Caco-2 (cell line): ENCODE measurements around the gene NOL12. TPM values are rescaled to one million over a fixed set of nuclear protein-coding genes. Genes with fewer than 3 reads are reported as not detected.

Experiments
- BruUV-seq: library from RNA; stranded (reverse); fragments of 400-500 nt; replicated peaks from 2 replicates; lab custom pipeline; 2021; lab: Mats Ljungman, UMichigan
- CTCF ChIA-PET: fragments of 300-600 bp; sonication (Branson Sonifier 250); formaldehyde crosslinking; loops from one replicate; lab custom pipeline; 2022; ENCODE audit warnings: antibody characterized with exemption; lab: Charles Lee
- POLR2A ChIA-PET: fragments of 300-600 bp; sonication (Branson Sonifier 250); formaldehyde crosslinking; loops from one replicate; lab custom pipeline; 2022; ENCODE audit warnings: antibody characterized with exemption; lab: Charles Lee
- DNase-seq, 2 experiments: peaks; one replicate each; pipeline versions ENCODE4 v3.0.0 to v3.0.0-alpha.2; 2020 to 2022
- H3K27me3 ChIP-seq: replicated peaks from 2 replicates; pipeline ENCODE4 v1.6.0; 2011; ENCODE audit warnings: low read length; ENCODE audit not compliant: control insufficient read depth, insufficient read depth
- H3K36me3 ChIP-seq: 2 replicates; pipeline ENCODE4 v1.5.1; 2011; ENCODE audit warnings: low read length; ENCODE audit not compliant: control insufficient read depth, insufficient read depth
- H3K4me1 ChIP-seq: fragments of 250-450 bp; sonication (Bioruptor Pico); 2 replicates; pipeline ENCODE4 v1.5.1; 2020; ENCODE audit warnings: mild to moderate bottlenecking
- H3K4me3 ChIP-seq: 2 replicates; pipeline ENCODE4 v1.5.1; 2011; ENCODE audit warnings: low read depth, mild to moderate bottlenecking, control low read depth, low read length
- H3K9me3 ChIP-seq: fragments of 250-450 bp; sonication (Bioruptor Pico); 2 replicates; pipeline ENCODE4 v1.5.1; 2020; ENCODE audit warnings: mild to moderate bottlenecking, moderate library complexity
- H3K27ac Mint-ChIP-seq: one replicate; pipeline ENCODE4 v1.8.0; 2022; ENCODE audit warnings: mixed read lengths; ENCODE audit not compliant: unreplicated experiment
- H3K27me3 Mint-ChIP-seq: one replicate; pipeline ENCODE4 v1.8.0; 2022; ENCODE audit warnings: mixed read lengths; ENCODE audit not compliant: insufficient read depth, unreplicated experiment
- H3K36me3 Mint-ChIP-seq: one replicate; pipeline ENCODE4 v1.8.0; 2022; ENCODE audit warnings: mild to moderate bottlenecking, mixed read lengths; ENCODE audit not compliant: insufficient read depth, unreplicated experiment
- H3K4me1 Mint-ChIP-seq: one replicate; pipeline ENCODE4 v1.8.0; 2022; ENCODE audit warnings: low read depth, mixed read lengths; ENCODE audit not compliant: unreplicated experiment
- H3K4me3 Mint-ChIP-seq: one replicate; pipeline ENCODE4 v1.8.0; 2022; ENCODE audit warnings: mild to moderate bottlenecking, moderate library complexity, mixed read lengths; ENCODE audit not compliant: unreplicated experiment
- H3K9me3 Mint-ChIP-seq: one replicate; pipeline ENCODE4 v1.8.0; 2022; ENCODE audit warnings: mixed read lengths; ENCODE audit not compliant: unreplicated experiment
- intact Hi-C: fragments of 100-400 bp; cut with micrococcal nuclease; formaldehyde crosslinking; loops from one replicate; pipeline ENCODE4 v1.10.0; 2022; ENCODE audit not compliant: unreplicated experiment
- total RNA-seq: library from RNA; stranded (reverse); gene quantifications from 2 replicates; pipeline ENCODE4 v1.2.3, GENCODE V29; 2022
- TF ChIP-seq, protein P1 (sequence below), 2 experiments: fragments of 200-600 bp in 1 of 2; IDR thresholded peaks; 1 replicate in 1 of 2; 2 replicates in 1 of 2; pipeline versions ENCODE4 v1.5.1 to v1.8.0; 2011 to 2022; ENCODE audit warnings: antibody characterized with exemption in 1 of 2, control low read depth in 1 of 2, inconsistent platforms in 1 of 2, low read depth in 1 of 2, low read length in 1 of 2, mild to moderate bottlenecking in 1 of 2, moderate library complexity in 1 of 2; ENCODE audit not compliant: insufficient read depth in 1 of 2, severe bottlenecking in 1 of 2, unreplicated experiment in 1 of 2

Gene NOL12
- total RNA-seq, 1 experiment from 2014 or later, result 20.2 TPM

DNA sequence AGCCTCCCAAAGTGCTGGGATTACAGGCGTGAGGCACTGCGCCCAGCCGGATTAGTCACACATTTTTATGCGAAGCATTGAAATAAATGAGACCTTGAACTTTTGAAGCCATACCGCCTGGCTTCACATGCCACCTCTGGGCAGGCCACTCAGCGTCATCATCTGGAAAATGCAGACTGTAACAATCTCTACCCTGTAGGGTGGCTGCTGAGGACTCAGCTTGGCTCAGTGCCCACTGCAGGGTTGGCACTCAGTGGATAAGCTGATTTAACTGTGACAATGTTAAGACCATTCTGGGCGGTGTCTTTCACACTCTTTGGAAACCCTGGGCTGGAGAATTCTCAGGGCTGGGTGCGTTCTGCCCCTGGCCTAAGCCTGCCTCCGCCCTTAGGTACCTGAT is 38.2 kb upstream of the NOL12 start:
- H3K4me3 ChIP-seq, result no peak overlapping the region
- H3K9me3 Mint-ChIP-seq, result no peaks in the 10 kb centered on the region
- H3K27me3 ChIP-seq, result no peaks in the 10 kb centered on the region
- H3K4me1 ChIP-seq, result no peaks in the 10 kb centered on the region
- TF ChIP-seq, protein P1, sequence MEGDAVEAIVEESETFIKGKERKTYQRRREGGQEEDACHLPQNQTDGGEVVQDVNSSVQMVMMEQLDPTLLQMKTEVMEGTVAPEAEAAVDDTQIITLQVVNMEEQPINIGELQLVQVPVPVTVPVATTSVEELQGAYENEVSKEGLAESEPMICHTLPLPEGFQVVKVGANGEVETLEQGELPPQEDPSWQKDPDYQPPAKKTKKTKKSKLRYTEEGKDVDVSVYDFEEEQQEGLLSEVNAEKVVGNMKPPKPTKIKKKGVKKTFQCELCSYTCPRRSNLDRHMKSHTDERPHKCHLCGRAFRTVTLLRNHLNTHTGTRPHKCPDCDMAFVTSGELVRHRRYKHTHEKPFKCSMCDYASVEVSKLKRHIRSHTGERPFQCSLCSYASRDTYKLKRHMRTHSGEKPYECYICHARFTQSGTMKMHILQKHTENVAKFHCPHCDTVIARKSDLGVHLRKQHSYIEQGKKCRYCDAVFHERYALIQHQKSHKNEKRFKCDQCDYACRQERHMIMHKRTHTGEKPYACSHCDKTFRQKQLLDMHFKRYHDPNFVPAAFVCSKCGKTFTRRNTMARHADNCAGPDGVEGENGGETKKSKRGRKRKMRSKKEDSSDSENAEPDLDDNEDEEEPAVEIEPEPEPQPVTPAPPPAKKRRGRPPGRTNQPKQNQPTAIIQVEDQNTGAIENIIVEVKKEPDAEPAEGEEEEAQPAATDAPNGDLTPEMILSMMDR (IDR thresholded peaks at IDR 0.05; ENCODE audit: insufficient read depth in 1 of 2, low read depth in 1 of 2, low read length in 1 of 2, severe bottlenecking in 1 of 2, unreplicated experiment in 1 of 2), result no peak
- intact Hi-C loops, result no loop called here
- peaks cover 6% of the 10 kb centered on the region for H3K4me1 Mint-ChIP-seq
- H3K27me3 Mint-ChIP-seq, result no peaks in the 10 kb centered on the region
- peaks cover 37% of the 10 kb centered on the region for H3K36me3 Mint-ChIP-seq
- no peak for DNase-seq
- CTCF ChIA-PET, result no interaction called here
- no TSS peak for BruUV-seq
- no peaks in the 10 kb centered on the region; the same call in none of the 2 replicates for H3K36me3 ChIP-seq
- no peaks in the 10 kb centered on the region for H3K9me3 ChIP-seq
- H3K4me3 Mint-ChIP-seq, result no peak overlapping the region
- POLR2A ChIA-PET, result no interaction called here
- H3K27ac Mint-ChIP-seq, result no peak overlapping the region

DNA sequence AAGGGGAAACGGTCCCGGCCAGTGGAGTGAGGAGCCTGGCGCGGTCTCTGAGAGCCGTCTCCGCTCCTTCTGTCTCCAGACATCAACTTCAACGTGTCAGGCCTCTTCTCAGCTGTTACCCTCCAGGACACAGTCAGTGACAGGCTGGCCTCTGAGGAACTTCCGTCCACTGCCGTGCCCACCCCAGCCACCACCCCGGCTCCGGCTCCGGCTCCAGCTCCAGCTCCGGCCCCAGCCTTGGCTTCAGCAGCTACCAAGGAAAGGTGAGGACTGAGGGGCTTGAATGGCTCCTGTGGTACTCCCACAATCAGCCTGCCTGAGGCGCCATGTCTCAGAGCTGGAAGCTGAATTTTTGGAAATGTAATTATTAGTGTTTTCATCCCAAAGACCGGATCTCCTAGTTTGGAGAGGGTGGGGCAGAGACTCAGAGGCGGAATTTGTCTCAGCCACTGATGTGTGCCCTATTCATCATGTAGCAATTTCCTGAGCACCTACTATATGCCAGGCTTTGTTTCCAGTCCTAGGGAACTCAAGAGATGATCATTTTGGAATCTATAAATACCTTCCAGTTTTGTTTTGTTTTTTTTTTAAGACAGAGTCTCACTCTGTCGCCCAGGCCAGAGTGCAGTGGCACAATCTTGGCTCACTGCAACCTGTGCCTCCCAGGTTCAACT is 35.5 kb upstream of the NOL12 start:
- BruUV-seq, result no TSS peak
- H3K36me3 Mint-ChIP-seq, result peaks cover 30% of the 10 kb centered on the region

DNA sequence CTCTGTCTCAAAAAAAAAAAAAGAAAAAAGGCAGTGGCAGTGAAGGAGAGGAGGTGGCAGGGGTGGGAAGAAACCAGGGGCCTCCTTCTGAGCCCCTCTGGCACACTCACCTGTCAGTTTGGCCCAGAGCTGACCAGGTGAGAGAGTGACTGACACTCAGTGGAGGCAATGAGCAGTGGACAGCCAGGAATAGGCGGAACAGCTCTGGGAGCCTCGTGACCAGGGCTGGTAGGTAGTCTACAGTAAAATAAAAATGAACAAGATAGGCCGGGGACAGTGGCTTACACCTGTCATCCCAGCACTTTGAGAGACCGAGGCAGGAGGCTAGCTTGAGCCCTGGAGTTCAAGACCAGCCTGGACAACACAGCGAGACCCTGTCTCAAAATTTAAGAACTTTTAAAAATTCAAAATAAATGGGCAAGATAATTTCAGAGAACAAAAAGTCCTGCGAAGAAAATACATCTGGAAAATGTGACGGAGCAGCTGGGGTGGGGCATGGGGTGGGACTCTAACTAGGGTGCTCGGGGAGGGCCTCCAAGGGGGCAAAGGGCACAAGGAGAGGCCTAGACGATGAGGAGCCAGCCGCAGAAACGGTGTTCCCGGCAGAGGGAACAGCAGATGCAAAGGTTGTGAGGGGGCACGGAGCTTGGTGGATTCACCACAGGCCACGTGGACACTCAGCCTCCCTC is 31.4 kb upstream of the NOL12 start:
- no TSS peak for BruUV-seq
- H3K27me3 ChIP-seq, result no peaks in the 10 kb centered on the region
- Mint-ChIP-seq H3K4me3 (no peak overlapping the region), H3K27ac (peak overlapping the region; percentile 65), H3K36me3 (peaks cover 31% of the 10 kb centered on the region), H3K9me3 (no peaks in the 10 kb centered on the region), H3K4me1 (peaks cover 9% of the 10 kb centered on the region), H3K27me3 (no peaks in the 10 kb centered on the region)
- POLR2A ChIA-PET, result no interaction called here
- DNase-seq, result no peak
- no peaks in the 10 kb centered on the region for H3K9me3 ChIP-seq
- H3K36me3 ChIP-seq, result no peaks in the 10 kb centered on the region; the same call in none of the 2 replicates
- H3K4me3 ChIP-seq, result no peak overlapping the region
- CTCF ChIA-PET, result interaction anchor here (0.5 kb wide), 1 partner anchor 456 kb away, joined by 5 read pairs; no protein-coding TSS in a partner anchor
- intact Hi-C loops, result loop anchor here (5.0 kb wide), 1 partner anchor 138 kb away; no protein-coding TSS in a partner anchor
- H3K4me1 ChIP-seq, result peaks cover 5% of the 10 kb centered on the region; the same call in 1 of the 2 replicates
- TF ChIP-seq, protein P1 (IDR thresholded peaks at IDR 0.05; ENCODE audit: insufficient read depth in 1 of 2, low read depth in 1 of 2, low read length in 1 of 2, severe bottlenecking in 1 of 2, unreplicated experiment in 1 of 2), result no peak

More for the DNA sequence above, 35.5 kb upstream of the NOL12 start:
- intact Hi-C loops, result no loop called here
- H3K9me3 ChIP-seq, result no peaks in the 10 kb centered on the region
- ChIA-PET CTCF (no interaction called here), POLR2A (no interaction called here)
- H3K4me3 ChIP-seq, result no peak overlapping the region
- no peaks in the 10 kb centered on the region; the same call in none of the 2 replicates for H3K36me3 ChIP-seq
- H3K27me3 Mint-ChIP-seq, result no peaks in the 10 kb centered on the region
- TF ChIP-seq, protein P1 (IDR thresholded peaks at IDR 0.05; ENCODE audit: insufficient read depth in 1 of 2, low read depth in 1 of 2, low read length in 1 of 2, severe bottlenecking in 1 of 2, unreplicated experiment in 1 of 2), result no peak
- H3K4me1 Mint-ChIP-seq, result no peaks in the 10 kb centered on the region
- H3K4me1 ChIP-seq, result no peaks in the 10 kb centered on the region
- H3K27me3 ChIP-seq, result no peaks in the 10 kb centered on the region
- no peak overlapping the region for H3K27ac Mint-ChIP-seq
- no peak for DNase-seq
- no peaks in the 10 kb centered on the region for H3K9me3 Mint-ChIP-seq
- H3K4me3 Mint-ChIP-seq, result no peak overlapping the region
